CD14-positive monocyte (primary cell): ENCODE results near the gene NUP205. TPM values are rescaled to one million over a fixed set of nuclear protein-coding genes. Genes with fewer than 3 reads are reported as not detected.

Source experiments
- DNase-seq, 3 donors: peaks; one replicate each; pipeline ENCODE4 v3.0.0-alpha.2; 2011 to 2022
- H2AFZ ChIP-seq: 2 replicates; pipeline ENCODE4 v1.6.0; 2012; ENCODE audit warnings: mild to moderate bottlenecking, low read depth, low read length, inconsistent platforms; ENCODE audit not compliant: insufficient read depth, poor library complexity, severe bottlenecking
- H3K27ac ChIP-seq, 2 donors: 1 replicate in 1 of 2; 2 replicates in 1 of 2; pipeline ENCODE4 v1.5.1; 2012 to 2013; ENCODE audit warnings: low read length in 2 of 2, control low read depth in 1 of 2, inconsistent platforms in 1 of 2, low read depth in 1 of 2, mild to moderate bottlenecking in 1 of 2
- H3K27me3 ChIP-seq, 2 donors: one replicate each; pipeline versions ENCODE4 v1.6.0 to v1.6.1; 2011 to 2013; ENCODE audit warnings: low read length in 2 of 2; ENCODE audit not compliant: control insufficient read depth in 2 of 2, insufficient read depth in 2 of 2
- H3K36me3 ChIP-seq, 2 donors: replicated peaks in 1 of 2; 1 replicate in 1 of 2; 2 replicates in 1 of 2; pipeline versions ENCODE4 v1.5.1 to v1.6.1; 2012 to 2013; ENCODE audit warnings: low read length in 2 of 2, control low read depth in 1 of 2, inconsistent platforms in 1 of 2, mild to moderate bottlenecking in 1 of 2; ENCODE audit not compliant: insufficient read depth in 2 of 2, control insufficient read depth in 1 of 2
- H3K4me1 ChIP-seq, 2 donors: 1 replicate in 1 of 2; 2 replicates in 1 of 2; pipeline versions ENCODE4 v1.5.1 to v1.6.1; 2012 to 2013; ENCODE audit warnings: low read length in 2 of 2, control low read depth in 1 of 2, inconsistent platforms in 1 of 2, mild to moderate bottlenecking in 1 of 2, moderate library complexity in 1 of 2; ENCODE audit not compliant: insufficient read depth in 2 of 2, control insufficient read depth in 1 of 2
- H3K4me2 ChIP-seq: replicated peaks from 2 replicates; pipeline ENCODE3; 2012; ENCODE audit warnings: low read length, moderate library complexity, mild to moderate bottlenecking; ENCODE audit not compliant: poor library complexity, severe bottlenecking; ENCODE audit errors: extremely low read depth
- H3K4me3 ChIP-seq, 3 experiments: fragments of 200-600 bp in 1 of 3; sonication (generic) in 1 of 3; replicated peaks in 1 of 3; 1 replicate in 2 of 3; 2 replicates in 1 of 3; pipeline ENCODE4 v1.5.1; 2011 to 2013; ENCODE audit warnings: low read length in 3 of 3, mild to moderate bottlenecking in 3 of 3, control low read depth in 2 of 3, low read depth in 2 of 3, inconsistent platforms in 1 of 3, moderate library complexity in 1 of 3
- H3K79me2 ChIP-seq: 2 replicates; pipeline ENCODE4 v1.6.0; 2012; ENCODE audit warnings: mild to moderate bottlenecking, control low read depth, inconsistent platforms, low read length, moderate library complexity; ENCODE audit not compliant: insufficient read depth
- H3K9ac ChIP-seq: 2 replicates; pipeline ENCODE4 v1.6.0; 2017; ENCODE audit warnings: low read length, mild to moderate bottlenecking; ENCODE audit not compliant: insufficient read depth, poor library complexity, severe bottlenecking
- H3K9me3 ChIP-seq, 2 donors: replicated peaks in 1 of 2; 1 replicate in 1 of 2; 2 replicates in 1 of 2; pipeline versions ENCODE4 v1.5.1 to v1.6.1; 2012 to 2013; ENCODE audit warnings: low read length in 2 of 2, control low read depth in 1 of 2; ENCODE audit not compliant: control insufficient read depth in 1 of 2, insufficient read depth in 1 of 2
- H4K20me1 ChIP-seq: 2 replicates; pipeline ENCODE4 v1.6.0; 2012; ENCODE audit warnings: mild to moderate bottlenecking, low read length, control low read depth, moderate library complexity; ENCODE audit not compliant: insufficient read depth
- H3K27ac Mint-ChIP-seq, 7 donors: one replicate each; pipeline ENCODE4 v1.8.0; 2020; ENCODE audit warnings: mild to moderate bottlenecking in 7 of 7, mixed read lengths in 7 of 7, moderate library complexity in 6 of 7, inconsistent platforms in 2 of 7
- H3K27me3 Mint-ChIP-seq, 3 donors: one replicate each; pipeline ENCODE4 v1.8.0; 2021 to 2022; ENCODE audit warnings: low read depth in 3 of 3, mild to moderate bottlenecking in 3 of 3, mixed read lengths in 3 of 3, moderate library complexity in 3 of 3, inconsistent platforms in 1 of 3
- H3K36me3 Mint-ChIP-seq, 2 donors: one replicate each; pipeline ENCODE4 v1.8.0; 2020; ENCODE audit warnings: mixed read lengths in 2 of 2, inconsistent platforms in 1 of 2, mild to moderate bottlenecking in 1 of 2
- H3K4me1 Mint-ChIP-seq: one replicate; pipeline ENCODE4 v1.8.0; 2020; ENCODE audit warnings: mild to moderate bottlenecking, mixed read lengths
- H3K4me3 Mint-ChIP-seq, 2 donors: one replicate each; pipeline ENCODE4 v1.8.0; 2020; ENCODE audit warnings: mild to moderate bottlenecking in 2 of 2, mixed read lengths in 2 of 2, moderate library complexity in 1 of 2
- H3K9me3 Mint-ChIP-seq, 7 donors: one replicate each; pipeline ENCODE4 v1.8.0; 2020 to 2022; ENCODE audit warnings: mixed read lengths in 7 of 7, mild to moderate bottlenecking in 6 of 7, moderate library complexity in 6 of 7, inconsistent platforms in 2 of 7
- CTCF ChIP-seq: fragments of 200-600 bp; IDR thresholded peaks from one replicate; pipeline ENCODE4 v1.8.0; 2022; ENCODE audit warnings: antibody characterized with exemption, mild to moderate bottlenecking
- WGBS: methylation state at CpG from one replicate; pipeline ENCODE4 v1.1.5; 2013; ENCODE audit warnings: missing lambda C conversion rate; ENCODE audit not compliant: insufficient coverage; 5-methylcytosine and 5-hydroxymethylcytosine counted together
- intact Hi-C, 2 donors: fragments of 100-400 bp; cut with micrococcal nuclease; formaldehyde crosslinking; loops; one replicate each; pipeline versions ENCODE4 v1.15.0 to v1.15.1; 2023
- polyA plus RNA-seq, 3 donors: library from polyadenylated mRNA; depleted of rRNA in 1 of 3; unstranded in 2 of 3; stranded (reverse) in 1 of 3; fragments of 300-500 nt in 2 of 3; fragments of >200 nt in 1 of 3; fragmentation: Illumina TruSeq in 2 of 3; gene quantifications; 1 replicate in 2 of 3; 2 replicates in 1 of 3; pipeline ENCODE4 v1.2.3, GENCODE V29; 2012 to 2021

The NUP205 gene
- polyA plus RNA-seq, 3 donors: 10.9 to 15.2 (median 13.7) TPM

GRCh38 chr7:135687466-135687865, 129.7 kb downstream of the NUP205 start:
- intact Hi-C loops: no loop called here
- no peak for DNase-seq
- Histone ChIP-seq H3K4me3 (no peak overlapping the region), H3K27me3 (no peaks in the 10 kb centered on the region), H3K4me2 (no peak overlapping the region), H3K27ac (no peak overlapping the region), H3K4me1 (no peaks in the 10 kb centered on the region), H3K79me2 (no peaks in the 10 kb centered on the region), H3K9ac (no peak overlapping the region), H3K36me3 (peaks cover 0 to 4% of the 10 kb centered on the region in 2 donors), H3K9me3 (no peaks in the 10 kb centered on the region), H4K20me1 (no peaks in the 10 kb centered on the region), H2AFZ (no peak overlapping the region)
- H3K4me3 Mint-ChIP-seq: no peak overlapping the region
- TF ChIP-seq CTCF: no peak
- no peak overlapping the region for H3K27ac Mint-ChIP-seq
- no peaks in the 10 kb centered on the region for H3K27me3 Mint-ChIP-seq
- H3K9me3 Mint-ChIP-seq: peaks cover 0 to under 1% (median 0%) of the 10 kb centered on the region in 7 donors
- no CpG with 5 or more reads among the region's 1 CpG for WGBS
- peaks cover 12 to 18% of the 10 kb centered on the region in 2 donors for H3K36me3 Mint-ChIP-seq
- peaks cover 8% of the 10 kb centered on the region for H3K4me1 Mint-ChIP-seq

- peaks cover 15 to 20% of the 10 kb centered on the region in 2 donors for H3K36me3 Mint-ChIP-seq
- Histone ChIP-seq H3K4me2 (no peak overlapping the region), H3K27ac (no peak overlapping the region), H3K27me3 (no peaks in the 10 kb centered on the region), H3K9me3 (no peaks in the 10 kb centered on the region), H3K4me1 (no peaks in the 10 kb centered on the region), H4K20me1 (no peaks in the 10 kb centered on the region), H2AFZ (no peak overlapping the region), H3K4me3 (no peak overlapping the region), H3K9ac (no peak overlapping the region), H3K79me2 (no peaks in the 10 kb centered on the region), H3K36me3 (no peaks in the 10 kb centered on the region)
- WGBS: 100% methylated on average over 2 of the region's 3 CpGs
- DNase-seq: no peak
- H3K9me3 Mint-ChIP-seq: no peaks in the 10 kb centered on the region
- H3K27me3 Mint-ChIP-seq: no peaks in the 10 kb centered on the region
- no peak overlapping the region for H3K4me3 Mint-ChIP-seq
- no peak for TF ChIP-seq CTCF
- H3K4me1 Mint-ChIP-seq: peaks cover 8% of the 10 kb centered on the region
- H3K27ac Mint-ChIP-seq: peak overlapping the region in 1 of 7 donors; percentile 33
- intact Hi-C loops: no loop called here
Measured at GRCh38 chr7:135690566-135690965, 132.8 kb downstream of the NUP205 start.
